Astrocyte (in vitro differentiated cells and primary cell): ENCODE results near the gene ARHGEF11.

Experiments
- CTCF ChIP-seq: IDR thresholded peaks from 2 replicates; pipeline ENCODE4 v1.5.1; 2011; ENCODE audit warnings: low read depth, mild to moderate bottlenecking, inconsistent platforms, low read length, moderate library complexity; ENCODE audit not compliant: insufficient read depth
- EZH2 ChIP-seq: IDR thresholded peaks from 2 replicates; pipeline ENCODE4 v1.6.1; 2012; ENCODE audit warnings: mild to moderate bottlenecking, low read length, inconsistent platforms; ENCODE audit not compliant: insufficient read depth

GRCh38 chr1:156959414-156959813, 86.1 kb downstream of the ARHGEF11 start:
- TF ChIP-seq CTCF (no peak), EZH2 (no peak)
